ENCODE data around the gene EHD4. TPM values are rescaled to one million over a fixed set of nuclear protein-coding genes. Genes with fewer than 3 reads are reported as not detected.

EHD4 gene
- total RNA-seq, 1 donor from 2014 or later = 21.1 TPM

DNA sequence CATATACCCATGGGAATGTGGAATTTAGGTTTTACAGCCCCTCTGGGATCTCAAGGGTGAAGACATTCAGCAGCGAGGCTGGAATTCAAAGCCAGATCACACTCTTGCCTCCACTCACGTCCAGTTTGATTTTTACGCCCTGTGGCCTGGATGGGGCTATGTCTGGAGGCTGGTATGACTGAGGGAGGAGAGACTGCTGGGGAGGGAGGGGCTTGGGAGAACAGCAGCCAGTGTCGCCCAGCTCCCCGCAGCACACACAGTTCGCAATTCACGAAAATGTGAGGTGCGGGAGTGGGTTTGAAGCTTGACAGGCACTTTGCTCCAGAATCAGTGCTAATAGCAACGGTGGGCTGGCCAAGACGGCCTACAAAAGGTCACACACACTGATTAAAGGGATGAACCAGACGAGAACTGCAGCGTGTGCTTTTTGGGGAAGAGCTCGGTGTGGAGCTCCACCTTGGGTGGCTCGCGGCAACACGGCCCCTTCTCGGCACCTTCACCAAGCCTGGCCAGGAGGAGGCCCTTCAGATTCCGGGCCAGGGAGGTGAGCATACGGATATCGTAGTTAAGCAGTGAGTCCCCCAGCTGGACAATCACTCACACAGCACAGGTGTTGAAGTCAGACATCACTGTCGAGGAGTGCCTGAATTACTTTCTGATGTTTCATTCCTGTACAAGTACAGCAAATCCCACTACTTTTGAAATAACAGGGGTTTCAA is 16.4 kb downstream of the EHD4 start:
- peaks cover 18% of the 10 kb centered on the region for H3K36me3 ChIP-seq (ENCODE audit: control insufficient read depth, insufficient read depth, low read length)
- FAIRE-seq (no peak), DNase-seq (ENCODE audit: low read depth) (no peak)
- H3K27me3 ChIP-seq (ENCODE audit: control insufficient read depth, insufficient read depth, low read length) = no peaks in the 10 kb centered on the region
- TF ChIP-seq, protein P1, sequence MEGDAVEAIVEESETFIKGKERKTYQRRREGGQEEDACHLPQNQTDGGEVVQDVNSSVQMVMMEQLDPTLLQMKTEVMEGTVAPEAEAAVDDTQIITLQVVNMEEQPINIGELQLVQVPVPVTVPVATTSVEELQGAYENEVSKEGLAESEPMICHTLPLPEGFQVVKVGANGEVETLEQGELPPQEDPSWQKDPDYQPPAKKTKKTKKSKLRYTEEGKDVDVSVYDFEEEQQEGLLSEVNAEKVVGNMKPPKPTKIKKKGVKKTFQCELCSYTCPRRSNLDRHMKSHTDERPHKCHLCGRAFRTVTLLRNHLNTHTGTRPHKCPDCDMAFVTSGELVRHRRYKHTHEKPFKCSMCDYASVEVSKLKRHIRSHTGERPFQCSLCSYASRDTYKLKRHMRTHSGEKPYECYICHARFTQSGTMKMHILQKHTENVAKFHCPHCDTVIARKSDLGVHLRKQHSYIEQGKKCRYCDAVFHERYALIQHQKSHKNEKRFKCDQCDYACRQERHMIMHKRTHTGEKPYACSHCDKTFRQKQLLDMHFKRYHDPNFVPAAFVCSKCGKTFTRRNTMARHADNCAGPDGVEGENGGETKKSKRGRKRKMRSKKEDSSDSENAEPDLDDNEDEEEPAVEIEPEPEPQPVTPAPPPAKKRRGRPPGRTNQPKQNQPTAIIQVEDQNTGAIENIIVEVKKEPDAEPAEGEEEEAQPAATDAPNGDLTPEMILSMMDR (IDR thresholded peaks at IDR 0.05; ENCODE audit: insufficient read depth, low read length, severe bottlenecking) = no peak
- H3K4me3 ChIP-seq (ENCODE audit: low read depth, low read length) = no peak overlapping the region

DNA sequence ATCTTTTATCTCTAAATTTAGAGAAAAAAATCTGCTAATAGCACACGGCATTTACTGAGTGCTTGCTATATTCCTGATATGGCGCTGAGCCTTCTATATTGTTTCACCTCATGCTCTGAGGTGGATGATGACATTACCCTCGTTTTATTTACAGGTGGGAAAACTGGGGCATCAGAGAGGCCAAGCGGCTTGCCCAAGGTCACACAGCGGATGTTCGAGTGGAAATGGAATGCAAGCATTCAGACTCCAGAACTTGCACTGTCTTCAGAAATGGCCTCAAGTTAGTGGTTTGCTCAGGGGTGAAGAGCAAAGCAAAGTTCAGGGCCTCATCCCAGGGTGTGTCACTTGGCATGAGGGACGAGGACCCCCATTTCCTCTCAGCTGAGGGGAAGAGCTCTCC is 17.3 kb downstream of the EHD4 start:
- Histone ChIP-seq H3K36me3 (ENCODE audit: control insufficient read depth, insufficient read depth, low read length) (peaks cover 22% of the 10 kb centered on the region), H3K4me3 (ENCODE audit: low read depth, low read length) (no peak overlapping the region), H3K27me3 (ENCODE audit: control insufficient read depth, insufficient read depth, low read length) (no peaks in the 10 kb centered on the region)
- TF ChIP-seq, protein P1 (IDR thresholded peaks at IDR 0.05; ENCODE audit: insufficient read depth, low read length, severe bottlenecking) = no peak
- no peak for FAIRE-seq
- DNase-seq (ENCODE audit: low read depth) = no peak

DNA sequence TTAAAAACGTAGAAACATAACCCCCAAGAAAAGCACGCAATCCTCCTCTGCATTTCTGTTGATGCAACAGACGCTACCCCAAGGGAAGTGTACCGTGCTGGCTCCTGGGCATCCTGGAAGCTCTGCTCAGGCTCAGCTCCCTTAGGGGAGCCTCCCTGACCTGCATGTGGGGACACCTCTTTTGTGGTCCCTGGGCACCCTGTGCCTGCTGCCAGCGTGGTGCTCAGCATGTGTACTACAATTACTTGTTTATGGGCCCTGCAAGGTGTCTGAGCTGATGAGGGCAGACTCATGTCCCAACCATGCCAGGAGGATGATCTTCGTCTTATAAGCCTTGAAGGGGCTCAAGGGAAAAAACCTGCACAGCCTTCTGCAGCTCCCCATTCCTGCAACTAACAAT is 18.3 kb downstream of the EHD4 start:
- FAIRE-seq (no peak), DNase-seq (ENCODE audit: low read depth) (no peak)
- TF ChIP-seq, protein P1 (IDR thresholded peaks at IDR 0.05; ENCODE audit: insufficient read depth, low read length, severe bottlenecking) = no peak
- Histone ChIP-seq H3K27me3 (ENCODE audit: control insufficient read depth, insufficient read depth, low read length) (no peaks in the 10 kb centered on the region), H3K36me3 (ENCODE audit: control insufficient read depth, insufficient read depth, low read length) (peaks cover 23% of the 10 kb centered on the region), H3K4me3 (ENCODE audit: low read depth, low read length) (no peak overlapping the region)

DNA sequence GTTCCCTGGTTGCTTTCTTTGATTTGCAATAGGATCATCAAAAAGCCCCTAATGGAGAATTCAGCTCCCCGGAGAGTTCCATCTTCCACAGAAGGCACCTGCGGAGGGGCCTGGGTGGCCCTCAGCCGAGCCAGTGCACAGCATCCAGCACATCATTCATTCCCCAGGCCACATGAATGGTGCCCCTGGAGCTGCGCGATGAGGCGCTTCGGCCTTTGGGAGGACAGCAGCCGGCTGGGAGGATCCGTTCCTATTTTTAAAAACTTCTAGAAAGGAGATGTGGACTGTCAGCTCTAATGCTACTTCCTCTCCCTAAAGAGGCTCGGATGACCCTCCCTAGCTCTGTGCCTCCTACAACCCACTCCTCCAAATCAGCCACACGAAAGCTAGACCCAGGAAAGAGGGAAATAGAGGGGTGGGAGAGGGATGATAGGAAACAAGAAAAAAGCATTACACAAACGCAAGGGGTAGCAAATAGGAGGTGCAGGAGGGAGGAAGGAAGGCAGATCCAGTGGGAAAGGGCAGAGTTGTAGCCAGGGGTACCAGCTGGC is 20.3 kb downstream of the EHD4 start:
- no peak overlapping the region for H3K4me3 ChIP-seq (ENCODE audit: low read depth, low read length)
- FAIRE-seq = no peak
- TF ChIP-seq, protein P1 (IDR thresholded peaks at IDR 0.05; ENCODE audit: insufficient read depth, low read length, severe bottlenecking) = no peak
- peaks cover 18% of the 10 kb centered on the region for H3K36me3 ChIP-seq (ENCODE audit: control insufficient read depth, insufficient read depth, low read length)
- DNase-seq (ENCODE audit: low read depth) = no peak
- H3K27me3 ChIP-seq (ENCODE audit: control insufficient read depth, insufficient read depth, low read length) = no peaks in the 10 kb centered on the region

DNA sequence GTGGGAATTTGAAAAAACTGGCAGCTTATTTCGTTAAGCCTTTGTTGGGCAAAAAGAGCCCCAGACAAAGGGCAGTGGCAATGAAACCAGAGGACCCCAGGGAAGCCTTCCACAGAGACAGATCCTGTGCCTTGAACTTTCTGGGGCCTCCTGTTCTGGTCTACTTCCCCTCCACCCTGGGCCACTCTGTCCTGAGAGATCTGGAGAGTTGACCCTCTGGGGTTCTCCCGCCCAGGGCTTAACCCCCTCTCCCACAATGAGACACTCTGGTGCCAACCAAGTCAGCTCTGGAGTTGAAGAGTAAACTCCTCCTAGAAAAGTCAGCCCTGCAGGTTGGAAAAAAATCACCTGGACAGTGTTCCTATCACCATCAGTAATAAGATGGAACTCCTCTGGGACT is 20.8 kb downstream of the EHD4 start:
- Histone ChIP-seq H3K36me3 (ENCODE audit: control insufficient read depth, insufficient read depth, low read length) (peaks cover 18% of the 10 kb centered on the region), H3K27me3 (ENCODE audit: control insufficient read depth, insufficient read depth, low read length) (no peaks in the 10 kb centered on the region), H3K4me3 (ENCODE audit: low read depth, low read length) (no peak overlapping the region)
- FAIRE-seq = no peak
- DNase-seq (ENCODE audit: low read depth) = no peak
- TF ChIP-seq, protein P1 (IDR thresholded peaks at IDR 0.05; ENCODE audit: insufficient read depth, low read length, severe bottlenecking) = no peak
